AG09319 (cell line): ENCODE results near the gene LRPPRC.
"Not testable (repeated sequence)": the region's sequence is repeated elsewhere in the genome, so short reads cannot be mapped to it uniquely, and the experiment has no call there.

Experiments
- DNase-seq: peaks from one replicate; pipeline ENCODE4 v3.0.0-alpha.2; 2010; ENCODE audit warnings: low read depth; ENCODE audit errors: extremely low read depth
- TF ChIP-seq, protein P1 (sequence below): IDR thresholded peaks from 2 replicates; pipeline ENCODE4 v1.5.1; 2011; ENCODE audit warnings: low read depth, mild to moderate bottlenecking, inconsistent platforms, low read length, moderate library complexity

The LRPPRC gene

DNA sequence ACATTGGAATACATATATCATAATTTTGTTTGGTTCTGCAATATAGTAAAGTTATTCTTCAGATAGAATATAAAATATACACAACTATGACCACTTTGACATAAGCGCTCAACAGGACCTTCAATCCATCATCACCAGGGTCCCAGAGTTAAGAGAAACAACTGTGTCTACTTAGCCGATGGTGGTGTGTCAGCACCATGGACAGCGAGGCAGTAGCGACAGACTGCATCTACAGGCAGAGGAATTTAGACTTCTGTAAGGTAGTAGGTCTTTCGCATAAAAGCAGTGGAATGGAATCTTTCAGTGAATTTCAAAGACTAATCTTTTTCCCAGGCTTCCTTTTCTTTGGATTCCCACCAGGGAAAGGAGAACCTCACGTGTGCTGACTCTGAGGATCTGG lies 20.5 kb upstream of the LRPPRC start:
- no peak for DNase-seq

DNA sequence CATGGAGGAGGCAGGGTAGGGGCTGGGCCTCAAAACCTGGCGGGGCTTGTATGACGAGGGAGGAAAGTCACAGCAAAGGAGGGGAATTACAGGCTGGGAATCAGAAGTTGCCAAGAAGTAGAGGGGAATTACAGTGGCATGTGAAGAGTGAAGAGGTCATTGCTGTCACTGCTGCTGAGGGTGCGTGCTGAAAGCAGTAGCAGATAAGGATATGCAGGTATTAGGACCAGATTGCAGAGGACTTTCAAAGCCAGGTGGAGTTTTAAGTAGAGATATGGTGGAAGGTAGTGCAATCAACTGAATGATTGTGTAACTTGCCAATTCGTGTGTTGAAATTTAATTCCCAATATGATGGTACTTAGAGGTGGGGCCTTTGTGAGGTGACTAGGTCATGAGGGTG lies 19.4 kb upstream of the LRPPRC start:
- TF ChIP-seq, protein P1, sequence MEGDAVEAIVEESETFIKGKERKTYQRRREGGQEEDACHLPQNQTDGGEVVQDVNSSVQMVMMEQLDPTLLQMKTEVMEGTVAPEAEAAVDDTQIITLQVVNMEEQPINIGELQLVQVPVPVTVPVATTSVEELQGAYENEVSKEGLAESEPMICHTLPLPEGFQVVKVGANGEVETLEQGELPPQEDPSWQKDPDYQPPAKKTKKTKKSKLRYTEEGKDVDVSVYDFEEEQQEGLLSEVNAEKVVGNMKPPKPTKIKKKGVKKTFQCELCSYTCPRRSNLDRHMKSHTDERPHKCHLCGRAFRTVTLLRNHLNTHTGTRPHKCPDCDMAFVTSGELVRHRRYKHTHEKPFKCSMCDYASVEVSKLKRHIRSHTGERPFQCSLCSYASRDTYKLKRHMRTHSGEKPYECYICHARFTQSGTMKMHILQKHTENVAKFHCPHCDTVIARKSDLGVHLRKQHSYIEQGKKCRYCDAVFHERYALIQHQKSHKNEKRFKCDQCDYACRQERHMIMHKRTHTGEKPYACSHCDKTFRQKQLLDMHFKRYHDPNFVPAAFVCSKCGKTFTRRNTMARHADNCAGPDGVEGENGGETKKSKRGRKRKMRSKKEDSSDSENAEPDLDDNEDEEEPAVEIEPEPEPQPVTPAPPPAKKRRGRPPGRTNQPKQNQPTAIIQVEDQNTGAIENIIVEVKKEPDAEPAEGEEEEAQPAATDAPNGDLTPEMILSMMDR: no peak
- DNase-seq: no peak

More for the DNA sequence above, 20.5 kb upstream of the LRPPRC start:
- TF ChIP-seq, protein P1: no peak

DNA sequence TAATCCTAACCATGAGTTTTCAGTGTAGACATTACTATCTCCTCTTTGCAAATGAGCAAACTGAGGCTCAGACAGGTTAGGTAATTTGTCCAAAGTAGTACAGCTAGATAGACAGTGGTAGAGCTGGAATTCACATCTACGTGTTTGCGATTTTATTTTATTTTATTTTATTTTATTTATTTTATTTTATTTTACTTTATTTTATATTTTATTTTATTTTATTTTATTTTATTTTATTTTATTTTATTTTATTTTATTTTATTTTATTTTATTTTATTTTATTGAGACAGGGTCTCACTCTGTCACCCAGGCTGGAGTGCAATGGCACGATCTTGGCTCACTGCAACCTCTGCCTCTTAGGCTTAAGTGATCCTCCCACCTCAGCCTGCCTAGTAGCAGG lies 17.4 kb upstream of the LRPPRC start:
- DNase-seq: not testable (repeated sequence)

DNA sequence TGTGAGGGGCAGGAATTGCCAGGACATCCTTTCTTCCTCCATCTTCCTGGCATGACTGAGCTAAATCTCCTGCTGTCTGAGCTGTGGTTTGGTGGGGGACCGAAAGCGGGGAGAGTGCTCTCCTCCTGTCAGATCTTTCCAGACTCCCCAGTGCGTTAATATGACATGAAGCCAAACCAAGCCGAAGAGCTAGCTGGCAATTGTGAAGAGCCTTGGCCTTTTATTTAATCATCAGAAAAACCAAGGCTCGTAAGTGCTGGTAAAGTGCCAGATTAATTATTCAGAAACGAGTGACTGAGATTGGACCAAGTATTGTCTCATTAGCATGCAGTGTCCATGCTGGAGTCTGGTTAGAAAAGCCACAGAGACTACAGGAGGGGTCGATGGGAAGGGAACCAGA lies 14.5 kb upstream of the LRPPRC start:
- TF ChIP-seq, protein P1: no peak
- no peak for DNase-seq

DNA sequence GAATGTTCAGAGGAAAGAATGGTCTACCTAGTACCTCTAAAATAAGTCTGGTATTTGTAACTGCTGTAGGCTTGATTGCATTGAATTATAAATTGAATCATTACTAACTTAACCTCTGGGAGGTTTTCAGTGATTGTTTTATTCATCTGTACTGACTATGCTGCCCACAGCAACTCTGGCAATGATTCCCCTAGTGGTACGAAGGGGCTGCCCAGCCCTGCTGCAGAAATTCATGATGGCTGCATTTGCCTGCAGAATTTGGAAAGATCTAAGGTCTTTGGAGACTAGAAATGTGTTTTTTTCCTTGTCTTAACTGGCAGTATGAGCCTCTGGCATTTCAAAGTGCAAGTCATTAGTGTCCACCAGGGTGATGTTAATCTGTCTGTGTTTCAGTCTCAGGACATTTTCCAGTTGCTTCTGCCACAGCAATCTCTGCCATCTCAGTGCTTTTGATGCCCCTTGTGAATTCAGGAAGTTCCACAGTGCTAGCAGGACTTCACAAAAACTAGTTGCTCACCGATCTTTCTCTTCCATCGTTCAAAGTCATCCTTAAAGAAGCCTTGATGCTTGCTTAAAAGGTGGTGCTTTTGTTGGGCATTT lies 13.4 kb upstream of the LRPPRC start:
- TF ChIP-seq, protein P1: no peak
- DNase-seq: no peak

DNA sequence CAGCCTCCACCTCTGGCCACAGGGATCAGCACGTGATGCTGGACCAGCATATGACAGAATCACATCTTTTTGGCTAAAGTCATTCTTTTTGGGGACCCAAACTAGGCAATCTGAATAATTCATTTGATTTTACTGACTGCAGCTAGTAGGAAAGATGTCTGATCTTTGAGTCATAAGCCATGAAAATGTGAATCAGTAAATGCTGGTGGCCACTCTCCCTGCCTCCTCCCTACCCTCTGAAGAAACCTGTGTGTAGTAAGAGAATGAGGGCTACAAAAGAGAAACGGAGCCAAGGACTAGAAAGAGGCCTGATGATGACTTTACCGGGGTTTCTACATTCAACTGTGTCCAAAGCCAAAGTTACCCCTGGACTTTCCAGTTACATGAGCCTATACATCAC lies 10.1 kb upstream of the LRPPRC start:
- no peak for DNase-seq
- TF ChIP-seq, protein P1: no peak

DNA sequence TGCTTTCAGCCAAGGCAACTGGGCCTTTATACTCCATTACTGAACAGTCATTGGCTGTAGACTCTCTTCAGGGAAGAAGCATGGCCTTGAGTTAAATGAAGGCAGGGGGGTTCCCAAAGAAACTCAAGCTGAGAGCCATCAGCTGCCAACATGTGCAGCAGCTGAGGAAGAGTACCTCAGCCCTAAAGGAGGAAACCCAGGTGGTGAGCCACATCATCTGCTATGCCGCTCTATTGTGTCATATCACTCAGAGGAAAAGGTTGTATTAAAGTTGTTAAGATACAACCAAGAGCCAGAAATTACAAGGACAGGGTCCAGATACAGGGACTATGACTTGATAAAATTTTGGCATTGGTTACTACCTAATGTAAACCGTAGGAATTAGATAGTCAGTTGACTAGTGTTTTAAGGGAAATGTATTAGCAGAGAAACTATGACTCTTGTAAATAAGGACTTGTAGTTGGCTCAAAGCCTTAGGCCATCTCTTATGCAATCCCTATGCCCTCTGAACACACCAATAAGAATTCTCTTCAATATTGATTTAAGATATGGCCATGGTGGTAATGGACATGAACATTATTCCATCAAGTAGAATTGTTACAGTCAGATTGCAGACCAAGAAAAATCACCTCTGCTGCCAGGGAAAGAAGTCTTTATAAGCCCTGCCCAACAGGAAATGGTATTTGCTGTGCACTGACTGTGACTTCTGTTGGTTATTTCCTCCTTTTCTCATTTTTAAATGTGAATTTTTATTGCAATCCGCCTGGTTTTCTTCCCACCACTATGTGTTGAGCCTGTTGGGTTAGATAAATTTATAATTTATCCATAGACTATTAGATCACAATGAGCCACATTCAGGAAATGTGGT lies 9.2 kb upstream of the LRPPRC start:
- TF ChIP-seq, protein P1: no peak
- DNase-seq: no peak
